Measurements from ENCODE around the gene ARMC2. TPM values are rescaled to one million over a fixed set of nuclear protein-coding genes. Genes with fewer than 3 reads are reported as not detected.

Gene ARMC2
- polyA plus RNA-seq, 3 donors, result 1.7 to 7.4 (median 3.5) TPM

DNA sequence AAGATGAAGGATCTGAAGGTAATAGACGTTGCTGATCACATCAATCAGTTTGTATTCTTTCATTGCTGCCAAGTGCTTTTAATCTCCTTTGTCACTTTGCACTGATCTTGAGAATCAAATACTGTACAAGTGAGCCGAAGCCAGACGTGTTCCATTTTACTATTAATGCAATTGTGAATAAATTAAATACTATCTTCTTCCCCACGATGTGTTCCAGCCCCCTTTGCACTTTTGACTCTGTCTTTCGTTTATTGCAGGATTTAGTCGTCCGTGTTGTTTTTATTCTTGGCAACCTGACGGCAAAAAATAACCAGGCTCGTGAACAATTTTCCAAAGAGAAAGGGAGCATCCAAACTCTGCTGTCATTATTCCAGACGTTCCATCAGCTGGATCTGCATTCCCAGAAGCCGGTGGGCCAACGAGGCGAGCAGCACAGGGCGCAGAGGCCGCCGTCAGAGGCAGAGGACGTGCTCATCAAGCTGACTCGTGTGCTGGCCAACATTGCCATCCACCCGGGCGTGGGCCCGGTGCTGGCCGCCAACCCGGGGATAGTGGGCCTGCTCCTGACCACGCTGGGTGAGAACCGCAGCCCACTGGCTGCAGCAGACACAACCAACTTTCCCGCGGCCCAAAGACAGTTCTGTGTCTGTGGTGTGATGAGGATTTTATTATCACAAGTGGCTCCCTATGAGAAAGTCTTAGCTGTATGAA is 104.7 kb downstream of the ARMC2 start:
- no peak overlapping the region for H2AFZ ChIP-seq (ENCODE audit: insufficient read depth, low read depth, low read length, poor library complexity, severe bottlenecking)
- H3K27ac Mint-ChIP-seq, result no peak overlapping the region

DNA sequence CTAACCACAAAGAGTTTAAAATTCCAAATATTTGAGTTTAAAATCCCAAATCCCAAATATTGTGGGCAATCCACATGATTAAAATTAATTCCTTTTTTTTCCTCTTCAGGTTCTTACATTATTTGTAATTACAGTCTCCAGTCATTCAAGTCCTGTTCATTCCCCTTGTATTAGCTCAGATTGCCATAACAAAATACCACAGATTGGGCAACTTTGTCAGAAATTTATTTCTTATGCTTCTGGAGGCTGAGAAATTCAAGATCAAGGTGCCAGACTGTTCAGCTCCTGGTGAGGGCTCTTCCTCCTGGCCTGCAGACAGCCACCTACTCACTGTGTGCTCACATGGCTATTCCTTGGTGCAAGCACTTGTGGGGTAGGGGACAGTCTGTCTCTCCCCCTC is 105.5 kb downstream of the ARMC2 start:
- Histone ChIP-seq H3K27me3 (ENCODE audit: control insufficient read depth in 2 of 2, insufficient read depth in 2 of 2, low read length in 2 of 2) (no peaks in the 10 kb centered on the region), H3K36me3 (replicated peaks in 1 of 2; ENCODE audit: control insufficient read depth in 1 of 2, insufficient read depth in 2 of 2, low read length in 2 of 2) (no peaks in the 10 kb centered on the region), H3K4me1 (ENCODE audit: control insufficient read depth in 1 of 2, insufficient read depth in 2 of 2, low read length in 2 of 2) (peaks cover 1 to 11% of the 10 kb centered on the region in 2 donors), H3K79me2 (ENCODE audit: insufficient read depth, low read length) (no peaks in the 10 kb centered on the region), H3K4me3 (replicated peaks in 1 of 3; ENCODE audit: low read depth in 2 of 3, low read length in 3 of 3) (no peak overlapping the region), H3K27ac (ENCODE audit: low read depth in 1 of 2, low read length in 2 of 2) (no peak overlapping the region), H3K4me2 (replicated peaks; ENCODE audit: extremely low read depth, low read length, poor library complexity, severe bottlenecking) (no peak overlapping the region), H4K20me1 (ENCODE audit: insufficient read depth, low read length) (no peaks in the 10 kb centered on the region), H3K9me3 (replicated peaks in 1 of 2; ENCODE audit: control insufficient read depth in 1 of 2, insufficient read depth in 1 of 2, low read length in 2 of 2) (no peaks in the 10 kb centered on the region), H3K9ac (ENCODE audit: insufficient read depth, low read length, poor library complexity, severe bottlenecking) (no peak overlapping the region), H2AFZ (ENCODE audit: insufficient read depth, low read depth, low read length, poor library complexity, severe bottlenecking) (no peak overlapping the region)
- intact Hi-C loops (cut with micrococcal nuclease), result no loop called here
- Mint-ChIP-seq H3K4me1 (peaks cover 27% of the 10 kb centered on the region), H3K36me3 (no peaks in the 10 kb centered on the region), H3K27ac (no peak overlapping the region), H3K9me3 (peaks cover 0 to 6% (median 4%) of the 10 kb centered on the region in 7 donors), H3K4me3 (no peak overlapping the region), H3K27me3 (ENCODE audit: low read depth in 3 of 3) (peaks cover 0 to 2% (median 1%) of the 10 kb centered on the region in 3 donors)
- no peak for DNase-seq
- TF ChIP-seq, protein P1, sequence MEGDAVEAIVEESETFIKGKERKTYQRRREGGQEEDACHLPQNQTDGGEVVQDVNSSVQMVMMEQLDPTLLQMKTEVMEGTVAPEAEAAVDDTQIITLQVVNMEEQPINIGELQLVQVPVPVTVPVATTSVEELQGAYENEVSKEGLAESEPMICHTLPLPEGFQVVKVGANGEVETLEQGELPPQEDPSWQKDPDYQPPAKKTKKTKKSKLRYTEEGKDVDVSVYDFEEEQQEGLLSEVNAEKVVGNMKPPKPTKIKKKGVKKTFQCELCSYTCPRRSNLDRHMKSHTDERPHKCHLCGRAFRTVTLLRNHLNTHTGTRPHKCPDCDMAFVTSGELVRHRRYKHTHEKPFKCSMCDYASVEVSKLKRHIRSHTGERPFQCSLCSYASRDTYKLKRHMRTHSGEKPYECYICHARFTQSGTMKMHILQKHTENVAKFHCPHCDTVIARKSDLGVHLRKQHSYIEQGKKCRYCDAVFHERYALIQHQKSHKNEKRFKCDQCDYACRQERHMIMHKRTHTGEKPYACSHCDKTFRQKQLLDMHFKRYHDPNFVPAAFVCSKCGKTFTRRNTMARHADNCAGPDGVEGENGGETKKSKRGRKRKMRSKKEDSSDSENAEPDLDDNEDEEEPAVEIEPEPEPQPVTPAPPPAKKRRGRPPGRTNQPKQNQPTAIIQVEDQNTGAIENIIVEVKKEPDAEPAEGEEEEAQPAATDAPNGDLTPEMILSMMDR (IDR thresholded peaks at IDR 0.05), result no peak

More for the DNA sequence above, 104.7 kb downstream of the ARMC2 start:
- peaks cover 32% of the 10 kb centered on the region for H3K4me1 Mint-ChIP-seq
- intact Hi-C loops (cut with micrococcal nuclease), result no loop called here
- Histone ChIP-seq H3K4me3 (replicated peaks in 1 of 3; ENCODE audit: low read depth in 2 of 3, low read length in 3 of 3) (no peak overlapping the region), H3K27ac (ENCODE audit: low read depth in 1 of 2, low read length in 2 of 2) (no peak overlapping the region), H3K9ac (ENCODE audit: insufficient read depth, low read length, poor library complexity, severe bottlenecking) (no peak overlapping the region), H3K27me3 (ENCODE audit: control insufficient read depth in 2 of 2, insufficient read depth in 2 of 2, low read length in 2 of 2) (no peaks in the 10 kb centered on the region), H3K4me2 (replicated peaks; ENCODE audit: extremely low read depth, low read length, poor library complexity, severe bottlenecking) (no peak overlapping the region), H3K79me2 (ENCODE audit: insufficient read depth, low read length) (no peaks in the 10 kb centered on the region), H4K20me1 (ENCODE audit: insufficient read depth, low read length) (no peaks in the 10 kb centered on the region), H3K9me3 (replicated peaks in 1 of 2; ENCODE audit: control insufficient read depth in 1 of 2, insufficient read depth in 1 of 2, low read length in 2 of 2) (no peaks in the 10 kb centered on the region), H3K36me3 (replicated peaks in 1 of 2; ENCODE audit: control insufficient read depth in 1 of 2, insufficient read depth in 2 of 2, low read length in 2 of 2) (no peaks in the 10 kb centered on the region), H3K4me1 (ENCODE audit: control insufficient read depth in 1 of 2, insufficient read depth in 2 of 2, low read length in 2 of 2) (peaks cover 4 to 8% of the 10 kb centered on the region in 2 donors)
- H3K27me3 Mint-ChIP-seq (ENCODE audit: low read depth in 3 of 3), result peaks cover 0 to 2% (median 2%) of the 10 kb centered on the region in 3 donors
- H3K4me3 Mint-ChIP-seq, result no peak overlapping the region
- peaks cover 0 to 6% (median 4%) of the 10 kb centered on the region in 7 donors for H3K9me3 Mint-ChIP-seq
- H3K36me3 Mint-ChIP-seq, result no peaks in the 10 kb centered on the region
- 97% methylated on average over 18 of the region's 27 CpGs for WGBS (ENCODE audit: insufficient coverage)
- TF ChIP-seq, protein P1 (IDR thresholded peaks at IDR 0.05), result no peak
- DNase-seq, result no peak

Data from CD14-positive monocyte (primary cell).